Measurements from ENCODE around the gene RGMA.

RGMA gene

GRCh38 chr15:93005133-93005532 is 83.9 kb downstream of the RGMA start:
- DNase-seq, result no peak

- no peak for DNase-seq
Observed at GRCh38 chr15:93001881-93002280, 87.1 kb downstream of the RGMA start.

DNA sequence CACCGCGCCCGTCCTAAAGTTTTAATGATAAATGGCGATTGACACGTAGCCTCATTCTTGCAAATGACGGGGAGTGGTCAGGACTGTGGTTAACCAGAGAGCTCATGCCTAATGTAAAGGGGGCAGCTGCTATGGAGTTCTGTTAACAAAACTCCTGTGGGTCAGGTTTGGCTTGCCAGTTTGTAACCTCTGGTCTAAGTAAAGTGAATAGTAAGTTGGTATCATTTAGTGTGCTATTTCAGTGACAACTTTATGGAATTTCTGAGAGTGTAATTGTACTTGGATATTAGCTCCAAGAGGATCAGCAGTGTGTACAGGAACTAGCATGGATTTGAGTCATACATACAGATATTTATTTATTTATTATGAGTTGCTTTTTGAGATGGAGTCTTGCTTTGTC is 87.9 kb downstream of the RGMA start:
- no peak for DNase-seq

GRCh38 chr15:92997821-92998220 is 91.2 kb downstream of the RGMA start:
- DNase-seq, result no peak

DNA sequence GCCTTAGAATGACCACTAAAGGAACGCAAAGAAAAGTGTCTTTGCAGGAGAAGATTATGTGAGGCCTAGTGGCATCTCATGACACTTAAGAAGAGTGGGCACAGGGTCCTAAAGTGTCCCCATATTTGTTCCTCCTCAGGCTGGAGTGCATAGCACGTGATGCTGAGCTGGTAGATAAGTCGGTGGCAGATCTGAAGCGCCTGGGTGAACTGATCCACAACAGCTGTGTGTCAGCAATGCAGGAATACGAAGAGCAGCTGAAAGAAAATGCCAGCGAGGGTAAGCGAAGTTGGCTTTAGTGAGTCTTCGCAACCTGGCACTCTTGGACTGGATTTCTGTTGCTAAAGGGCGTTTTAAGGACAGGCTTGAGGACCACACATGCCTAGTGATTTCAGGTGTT is 96.3 kb downstream of the RGMA start:
- DNase-seq, result no peak

- no peak for DNase-seq
Observed at GRCh38 chr15:92990031-92990430, 99.0 kb downstream of the RGMA start.

DNA sequence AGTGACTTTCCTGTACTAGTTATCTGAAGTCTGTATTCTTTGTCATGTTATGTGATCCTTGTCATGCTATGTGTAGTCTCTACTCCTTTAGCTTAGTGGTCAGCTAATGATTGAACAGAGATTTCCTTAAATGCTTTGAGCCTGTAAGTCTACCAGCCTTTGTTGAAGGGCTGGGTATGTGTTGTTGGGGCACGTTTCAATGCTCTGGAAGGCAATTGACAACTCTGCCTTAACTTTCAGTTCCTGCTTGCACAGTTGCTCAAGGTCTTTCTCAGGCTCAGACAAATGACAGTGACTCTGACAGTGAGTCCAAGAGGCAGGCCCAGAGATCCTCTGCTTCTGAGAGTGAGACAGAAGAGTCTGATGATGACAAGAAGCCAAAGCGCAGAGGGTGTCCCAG is 99.5 kb downstream of the RGMA start:
- no peak for DNase-seq
